CD4-positive, alpha-beta T cell treated with Interleukin-4 for 1 hour (primary cell): ENCODE results near the gene GNG12.
"Not testable (repeated sequence)": the region's sequence is repeated elsewhere in the genome, so short reads cannot be mapped to it uniquely, and the experiment has no call there.

Source experiments
- DNase-seq, 2 donors: peaks; one replicate each; pipeline ENCODE4 v3.0.0-alpha.2; 2020 to 2022

The GNG12 gene

DNA sequence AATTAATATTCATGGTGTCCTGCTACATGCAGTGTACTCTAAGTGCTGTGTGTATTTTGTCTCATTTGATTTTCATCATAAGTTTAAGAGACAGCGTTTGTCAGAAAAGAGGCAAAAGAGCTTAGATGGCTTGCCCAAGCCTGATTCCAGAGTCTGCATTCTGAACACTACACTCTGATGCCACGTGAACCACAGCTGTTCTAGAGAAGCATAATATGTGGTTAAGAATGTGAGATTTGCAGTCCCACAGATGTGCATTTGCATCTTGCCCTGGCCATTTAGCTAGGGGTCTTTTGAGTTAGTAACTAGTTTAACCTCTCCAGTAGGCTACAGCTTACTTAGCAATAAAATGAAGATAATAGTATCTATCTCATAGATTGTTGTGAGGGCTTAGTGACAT is 157.5 kb downstream of the GNG12 start:
- DNase-seq, result no peak

DNA sequence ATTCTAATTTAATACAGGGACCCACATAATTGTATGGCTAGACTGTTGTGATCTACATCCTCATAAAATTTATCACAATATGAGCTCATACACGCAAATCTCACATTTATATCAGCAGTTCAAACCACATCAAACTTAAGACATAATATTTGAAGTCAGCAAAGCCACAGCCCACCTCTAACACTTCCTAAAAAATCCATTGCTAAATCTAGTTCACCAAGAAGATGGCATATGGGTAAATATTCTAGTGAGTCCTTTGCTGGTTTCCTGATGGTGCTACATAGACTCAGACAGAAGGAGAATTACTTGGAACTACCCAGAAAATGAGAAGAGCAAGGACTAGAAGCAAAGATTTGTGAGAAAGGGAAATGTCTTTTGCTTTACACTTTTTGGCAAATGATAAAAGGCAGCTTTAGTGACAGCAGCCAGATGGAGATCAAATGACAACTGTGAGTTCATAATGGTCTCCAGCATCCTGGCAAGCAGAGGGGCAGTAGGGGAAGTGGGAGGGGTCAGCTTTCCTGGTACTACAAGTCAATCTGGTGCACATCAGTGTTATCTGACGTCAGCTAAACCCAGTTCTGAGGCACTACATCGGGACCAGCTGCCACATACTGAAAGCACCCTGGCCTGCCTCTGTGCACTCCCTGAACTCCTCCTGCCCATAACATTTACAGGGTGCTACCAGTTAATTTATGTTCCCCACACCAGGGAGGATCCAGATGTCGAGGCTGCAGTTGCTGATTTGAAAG is 158.8 kb downstream of the GNG12 start:
- DNase-seq, result peak; percentile 54 to 65

- DNase-seq, result no peak
Measured at GRCh38 chr1:67673468-67674201, 159.6 kb downstream of the GNG12 start.

GRCh38 chr1:67672260-67672803 is 160.9 kb downstream of the GNG12 start:
- no peak for DNase-seq

- DNase-seq, result no peak
Measured at GRCh38 chr1:67668660-67669059, 164.6 kb downstream of the GNG12 start.

DNA sequence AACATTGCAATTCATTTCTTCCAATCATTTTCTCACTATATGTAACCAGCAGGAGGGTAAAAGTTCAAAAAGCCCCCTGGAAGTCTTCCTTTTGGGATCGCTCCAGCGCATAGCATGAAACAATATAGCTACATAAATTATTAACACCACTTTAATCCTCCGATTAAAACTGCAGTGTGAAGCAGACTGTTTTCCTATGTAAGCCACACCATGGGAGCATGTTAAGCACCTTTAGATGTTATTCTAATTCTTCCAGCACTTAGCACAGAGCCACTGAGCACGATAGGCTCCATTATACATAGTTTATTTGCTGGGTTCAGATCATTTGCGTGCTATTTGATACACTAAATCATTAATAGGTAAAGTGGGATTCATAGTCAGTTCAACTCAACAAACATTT is 166.6 kb downstream of the GNG12 start:
- DNase-seq, result no peak

GRCh38 chr1:67665307-67665706 is 168.0 kb downstream of the GNG12 start:
- not testable (repeated sequence) for DNase-seq

DNA sequence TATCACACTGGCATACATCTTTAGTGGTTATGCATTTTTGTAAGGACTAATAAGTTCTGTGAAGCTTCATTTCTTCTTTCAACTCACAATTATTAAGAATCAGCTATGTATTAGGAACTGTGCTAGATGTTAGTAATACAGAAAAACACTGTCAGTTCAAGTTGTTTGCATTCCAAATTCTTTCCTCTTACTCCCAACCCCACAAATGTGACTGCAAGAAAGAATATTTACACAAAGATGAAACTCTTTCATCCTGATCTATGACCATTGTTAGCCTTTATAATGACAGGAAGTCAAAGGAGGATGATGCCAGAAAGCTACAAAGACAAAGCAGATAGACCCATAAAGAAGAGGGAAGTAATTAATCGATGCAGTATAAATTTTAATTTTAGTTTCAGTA is 169.2 kb downstream of the GNG12 start:
- DNase-seq, result no peak

- no peak for DNase-seq
Measured at GRCh38 chr1:67662884-67663283, 170.4 kb downstream of the GNG12 start.

GRCh38 chr1:67659229-67659628 is 174.0 kb downstream of the GNG12 start:
- no peak for DNase-seq

GRCh38 chr1:67657152-67657551 is 176.1 kb downstream of the GNG12 start:
- DNase-seq, result not testable (repeated sequence)

- DNase-seq, result no peak
Measured at GRCh38 chr1:67655581-67655980, 177.7 kb downstream of the GNG12 start.

DNA sequence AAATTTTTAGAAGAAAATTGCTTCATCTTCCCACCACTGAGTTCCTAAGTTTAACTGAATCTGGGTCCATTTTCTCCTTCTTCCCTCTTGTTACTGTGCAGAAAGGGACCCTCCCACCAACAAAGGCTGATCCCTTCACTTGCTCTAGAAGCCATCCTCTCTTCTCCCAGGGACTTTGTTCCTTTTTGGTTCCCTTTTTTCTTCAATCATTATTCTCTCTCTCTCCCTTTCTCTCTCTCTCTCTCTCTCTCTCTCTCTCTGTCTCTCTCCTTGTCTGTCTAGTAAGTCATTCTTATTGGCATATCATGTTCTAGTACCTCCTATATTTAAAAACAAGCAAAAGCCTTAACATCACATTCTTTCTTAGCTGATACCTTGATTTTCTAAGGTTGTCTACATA is 180.0 kb downstream of the GNG12 start:
- no peak for DNase-seq

- no peak for DNase-seq
Measured at GRCh38 chr1:67652800-67653199, 180.5 kb downstream of the GNG12 start.
